ENCODE results near the gene CD151.
A peak's percentile ranks its signal among the peaks of the same experiment; 100 is the strongest.

CD151 gene

DNA sequence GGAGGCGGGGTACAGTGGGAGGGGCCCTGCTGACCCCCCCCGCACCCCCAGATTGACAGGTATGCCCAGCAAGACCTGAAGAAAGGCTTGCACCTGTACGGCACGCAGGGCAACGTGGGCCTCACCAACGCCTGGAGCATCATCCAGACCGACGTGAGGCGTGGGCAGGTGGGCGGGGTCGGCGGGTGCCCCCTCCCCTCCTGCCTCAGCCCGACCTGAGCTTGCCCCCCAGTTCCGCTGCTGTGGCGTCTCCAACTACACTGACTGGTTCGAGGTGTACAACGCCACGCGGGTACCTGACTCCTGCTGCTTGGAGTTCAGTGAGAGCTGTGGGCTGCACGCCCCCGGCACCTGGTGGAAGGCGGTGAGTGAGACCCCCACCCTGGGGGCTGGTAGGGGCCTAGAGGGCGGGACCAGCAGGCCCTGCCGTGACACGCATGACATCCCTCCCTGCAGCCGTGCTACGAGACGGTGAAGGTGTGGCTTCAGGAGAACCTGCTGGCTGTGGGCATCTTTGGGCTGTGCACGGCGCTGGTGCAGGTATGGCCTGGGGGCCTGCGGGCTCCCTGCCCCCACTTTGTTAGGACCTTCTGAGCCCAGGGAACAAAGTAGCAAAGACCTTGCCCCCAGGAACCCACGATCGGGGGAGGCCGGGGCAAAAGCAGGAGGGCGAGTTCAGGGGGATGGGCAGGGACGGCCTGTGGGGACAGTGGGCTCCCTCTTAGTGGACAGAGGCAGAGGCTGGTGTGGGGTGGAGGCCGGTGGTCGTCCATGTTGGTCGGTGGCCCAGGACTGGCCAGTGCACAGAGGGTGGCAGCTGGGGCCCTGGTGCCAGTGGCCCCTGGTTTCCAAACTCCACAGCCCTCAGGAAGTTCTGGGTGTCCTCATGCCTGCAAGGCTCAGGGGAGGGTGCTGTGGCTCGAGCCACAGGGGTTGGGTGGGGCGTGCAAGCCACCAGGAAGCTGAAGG, 33.0 kb downstream of the CD151 start:
- intact Hi-C loops (cut with DNase I), result no loop called here
- no peak for DNase-seq

DNA sequence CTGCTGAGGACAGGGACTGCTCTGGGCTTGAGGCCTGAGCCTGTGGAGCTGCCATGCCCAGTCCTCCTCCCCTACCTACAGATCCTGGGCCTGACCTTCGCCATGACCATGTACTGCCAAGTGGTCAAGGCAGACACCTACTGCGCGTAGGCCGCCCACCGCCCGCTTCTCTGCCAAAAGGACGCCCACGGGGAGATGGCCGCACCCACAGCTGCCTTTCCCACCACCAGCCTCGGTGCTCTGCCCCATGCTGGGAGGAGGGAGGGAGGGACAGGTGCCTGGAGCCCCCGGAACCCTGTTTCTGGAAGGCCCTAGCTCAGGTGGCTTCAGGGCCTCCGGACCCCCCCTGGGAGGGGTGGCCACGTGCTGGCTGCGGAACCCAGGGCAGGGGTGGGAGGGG, 33.7 kb downstream of the CD151 start:
- intact Hi-C loops (cut with DNase I), result no loop called here
- DNase-seq, result no peak

DNA sequence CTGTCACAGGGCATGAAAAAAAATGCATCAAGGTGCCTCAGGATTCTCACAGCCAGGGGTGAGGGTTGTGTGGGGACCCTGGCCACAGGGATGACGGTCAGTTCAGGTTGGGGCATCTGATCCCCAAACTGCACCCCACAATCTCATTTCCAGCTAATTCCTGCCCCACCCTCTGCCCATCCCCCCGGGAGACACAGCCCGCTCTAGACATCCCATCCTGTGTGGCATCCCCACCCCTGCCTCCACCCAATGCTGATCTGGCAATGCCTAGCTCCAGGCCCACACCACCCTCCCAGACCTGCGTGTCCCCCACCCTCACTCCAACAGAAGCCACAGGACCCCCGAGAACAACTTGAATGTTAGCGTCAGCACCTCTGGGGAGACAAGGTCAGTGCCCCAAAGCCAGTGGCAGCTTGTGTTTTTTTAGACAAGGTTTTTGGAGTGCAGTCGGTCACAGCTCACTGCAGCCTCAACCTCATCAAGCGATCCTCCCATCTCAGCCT, 35.2 kb downstream of the CD151 start:
- DNase-seq, result no peak
- intact Hi-C loops (cut with DNase I), result no loop called here

DNA sequence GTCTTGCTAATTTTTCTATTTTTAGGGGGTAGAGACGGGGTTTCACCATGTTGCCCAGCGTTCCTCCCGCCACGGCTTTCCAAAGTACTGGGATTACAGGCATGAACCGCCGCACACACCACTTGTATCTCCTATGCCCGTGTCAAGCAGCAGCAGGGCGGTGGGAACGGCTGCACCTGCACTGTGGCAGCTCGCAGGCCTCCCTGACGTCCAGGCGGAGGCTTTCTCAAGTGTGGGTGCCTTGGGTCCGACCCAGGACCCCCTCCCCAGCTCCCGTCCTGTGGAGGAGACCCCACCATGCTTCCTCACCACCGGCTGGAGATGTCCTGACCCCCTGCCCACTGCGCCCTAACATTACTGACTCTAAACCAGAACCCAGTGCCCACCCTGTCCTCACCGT, 35.6 kb downstream of the CD151 start:
- intact Hi-C loops (cut with DNase I), result no loop called here

DNA sequence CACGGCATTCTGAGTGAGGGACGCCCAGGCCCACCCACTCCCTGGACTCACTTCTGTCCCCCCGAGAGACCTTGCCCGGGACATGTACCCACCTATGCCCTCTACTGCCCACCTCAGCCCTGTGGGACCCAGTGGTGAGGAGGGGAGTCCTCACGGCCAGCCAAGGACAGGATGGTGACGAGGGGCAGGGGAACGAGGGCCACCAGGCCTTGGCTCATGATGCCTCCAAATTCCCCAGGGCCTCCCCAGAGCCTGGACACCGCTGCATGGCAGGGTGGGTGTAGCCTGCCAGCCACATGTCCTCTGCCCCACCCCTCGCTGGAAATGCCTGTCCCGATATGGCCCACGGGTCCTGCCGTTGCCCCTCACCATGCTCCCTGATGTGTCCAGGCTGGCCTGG, 36.0 kb downstream of the CD151 start:
- DNase-seq, result no peak
- intact Hi-C loops (cut with DNase I), result no loop called here

More for the DNA sequence above, 35.6 kb downstream of the CD151 start:
- no peak for DNase-seq

DNA sequence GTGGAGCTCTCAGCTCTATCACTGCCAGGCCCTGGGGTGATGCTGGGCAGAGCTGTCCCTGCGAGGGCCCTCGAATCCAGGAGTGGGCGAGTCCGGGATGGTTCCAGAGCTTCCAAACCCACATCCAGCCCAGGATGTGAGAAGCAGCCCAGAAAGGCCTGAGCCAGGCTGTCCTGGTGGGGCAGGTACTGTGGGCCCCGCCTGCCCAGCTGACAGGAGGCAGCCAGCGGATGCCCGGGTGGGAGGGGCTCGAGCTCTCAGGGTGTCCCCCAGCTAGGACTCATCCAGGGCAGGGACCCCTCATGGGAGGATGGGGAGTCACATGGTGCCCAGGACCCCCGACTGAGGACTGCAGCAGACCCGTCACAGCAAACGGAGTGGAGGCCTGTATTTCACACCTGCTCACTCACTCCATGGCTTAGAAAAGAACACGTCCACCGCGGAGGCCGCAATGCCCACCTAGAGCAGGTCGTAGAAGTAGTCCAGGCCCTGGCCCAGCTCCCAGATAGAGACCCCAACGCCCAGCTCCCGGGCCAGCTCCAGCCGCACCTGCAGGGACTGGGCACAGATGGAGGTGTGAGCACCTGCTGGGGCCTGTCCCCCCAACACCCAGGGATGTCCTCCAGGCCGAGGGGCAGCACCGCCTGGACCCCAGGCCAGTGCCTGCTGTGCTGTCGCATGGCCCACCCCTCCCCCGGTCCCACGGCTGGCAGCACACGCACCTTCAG, 36.8 kb downstream of the CD151 start:
- no peak for DNase-seq
- intact Hi-C loops (cut with DNase I), result no loop called here

DNA sequence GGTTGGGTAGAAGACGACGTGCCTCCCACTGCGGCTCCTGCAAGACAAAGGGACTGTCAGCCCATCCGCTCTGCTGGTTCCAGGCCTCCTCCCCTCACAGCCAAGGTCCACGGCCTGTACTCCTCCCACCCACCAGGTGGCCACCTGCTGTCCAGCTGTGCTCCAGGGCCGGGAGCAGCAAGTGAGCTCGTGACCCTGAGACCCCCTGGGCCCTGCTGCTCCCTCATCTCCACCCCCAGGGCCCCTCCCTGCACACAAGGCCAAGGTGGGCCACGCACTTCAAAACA, 37.3 kb downstream of the CD151 start:
- no peak for DNase-seq
- intact Hi-C loops (cut with DNase I), result no loop called here

DNA sequence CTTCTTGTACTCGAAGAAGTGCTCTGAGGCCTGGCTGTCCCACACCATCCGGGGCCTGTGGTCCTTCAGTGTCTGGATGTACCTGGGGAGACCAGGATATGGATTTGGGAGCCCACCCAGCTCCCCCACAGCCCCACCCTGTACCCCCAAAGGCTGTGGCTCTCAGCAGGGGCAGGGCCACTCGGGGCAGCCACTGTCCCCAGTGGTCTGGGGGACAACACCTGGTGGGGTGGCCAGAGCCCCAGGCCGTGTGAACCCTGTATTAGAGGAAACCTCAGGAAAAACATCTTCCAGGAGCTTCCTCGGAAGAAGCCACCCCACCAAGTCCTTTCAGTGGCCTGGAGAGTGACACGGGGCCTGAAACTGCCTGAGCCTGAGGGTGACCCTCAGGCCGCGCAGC, 37.7 kb downstream of the CD151 start:
- peak in 1 of 10 donors; percentile 85 for DNase-seq

DNA sequence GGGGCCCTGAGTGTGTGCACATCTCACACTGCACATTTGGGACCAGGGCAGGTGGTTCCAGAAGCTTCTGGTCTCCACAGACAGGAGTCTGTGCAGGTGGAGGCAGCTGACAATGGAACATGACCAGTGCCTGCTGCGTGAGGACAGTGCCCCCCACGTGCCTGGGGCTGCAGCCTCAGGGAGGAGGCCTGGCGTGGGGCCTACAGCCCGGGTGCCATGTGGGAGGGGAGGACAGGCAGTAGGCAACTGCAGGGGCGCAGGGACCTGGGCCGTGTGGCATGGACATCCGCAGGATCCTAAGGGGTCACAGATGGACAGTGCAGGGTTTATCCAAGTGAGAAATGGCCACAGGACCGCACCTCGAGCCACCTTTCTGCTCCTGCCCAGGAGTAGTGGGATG, 38.7 kb downstream of the CD151 start:
- no peak for DNase-seq
- intact Hi-C loops (cut with DNase I), result no loop called here

More for the DNA sequence above, 37.7 kb downstream of the CD151 start:
- intact Hi-C loops (cut with DNase I), result no loop called here

DNA sequence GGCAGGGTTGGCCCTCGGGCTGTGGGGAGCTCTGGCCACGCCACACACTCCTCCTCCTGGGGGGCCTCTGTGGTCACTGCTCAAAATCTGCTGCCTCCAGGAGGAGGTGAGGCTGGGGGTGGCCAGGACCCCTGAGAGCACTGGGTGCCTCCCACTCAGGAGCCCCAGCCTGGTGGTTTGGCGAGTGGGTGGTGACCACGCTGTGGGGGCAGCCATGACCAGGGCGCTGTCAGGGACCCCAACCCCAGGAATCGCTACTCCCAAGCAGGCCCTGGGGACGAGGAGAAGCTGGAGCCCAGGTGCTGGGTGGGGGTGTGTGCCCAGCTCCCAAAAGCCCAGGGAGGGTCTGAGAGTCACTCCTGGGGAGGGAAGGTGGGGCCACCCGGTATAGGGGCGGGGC, 40.0 kb downstream of the CD151 start:
- intact Hi-C loops (cut with DNase I), result no loop called here
- DNase-seq, result no peak

DNA sequence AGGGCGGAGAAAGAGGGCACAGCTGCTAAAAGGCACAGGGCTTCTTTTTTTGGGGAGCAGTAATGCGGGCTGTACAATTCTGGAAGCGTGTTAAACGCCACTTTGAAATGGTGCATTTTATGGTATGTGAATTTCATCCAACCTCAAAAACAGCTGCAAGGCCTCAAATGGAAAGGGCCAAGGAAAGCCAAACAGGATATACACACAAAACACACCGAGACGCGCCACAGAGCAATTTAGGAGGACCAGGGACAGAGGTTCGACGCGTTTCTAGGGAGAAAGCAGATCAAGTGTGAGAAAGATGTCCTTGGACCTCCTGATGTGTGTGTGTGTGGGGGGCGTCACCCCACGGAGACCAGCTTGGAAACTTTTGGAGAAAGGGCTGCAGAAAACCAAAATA, 41.0 kb downstream of the CD151 start:
- intact Hi-C loops (cut with DNase I), result no loop called here
- no peak for DNase-seq

DNA sequence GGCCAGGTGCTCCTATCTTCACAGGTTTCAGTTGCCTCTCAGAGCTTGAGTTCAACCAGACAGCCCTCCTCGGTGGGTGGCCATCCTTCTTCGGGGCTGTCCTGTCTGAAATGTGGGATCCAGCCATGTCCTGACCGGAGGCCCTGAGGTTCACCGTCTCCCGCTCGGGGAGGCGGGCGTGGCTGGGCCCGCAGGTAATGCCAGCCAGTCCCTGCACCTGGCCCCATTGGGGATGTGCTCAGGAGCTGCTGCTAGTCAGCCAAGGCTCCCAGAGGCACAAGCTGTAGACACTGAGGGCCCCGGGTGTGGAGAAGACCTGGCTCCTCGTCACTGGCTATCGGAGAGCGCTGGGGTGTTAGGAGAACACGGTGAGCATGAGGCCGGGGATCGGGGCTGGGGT, 42.5 kb downstream of the CD151 start:
- DNase-seq, result no peak
- intact Hi-C loops (cut with DNase I), result no loop called here

DNA sequence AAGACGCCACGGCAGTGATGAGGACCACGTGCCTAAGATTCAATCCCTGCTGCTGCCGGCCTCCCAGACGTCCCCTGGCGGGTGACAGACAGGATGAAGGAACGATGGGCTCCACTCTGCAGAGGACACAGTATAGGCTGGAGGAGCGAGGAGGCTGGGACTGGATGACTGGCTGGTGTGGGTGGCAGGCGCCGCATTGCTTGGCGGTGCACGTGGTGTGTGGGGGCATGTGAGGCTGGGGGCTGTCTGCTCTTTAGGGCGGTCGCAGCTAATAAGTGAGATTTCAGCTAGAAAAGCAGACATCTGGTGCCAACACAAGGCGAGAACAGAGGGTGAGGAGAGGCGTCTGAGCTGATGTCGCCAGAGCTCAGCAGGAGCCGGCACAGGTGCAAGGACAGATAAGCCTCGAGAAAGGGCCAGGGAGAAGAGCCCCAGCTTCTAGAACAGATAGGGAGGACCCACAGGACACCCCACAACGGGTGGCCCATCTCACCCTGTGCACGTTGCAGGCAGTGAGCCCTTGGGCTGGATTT, 43.1 kb downstream of the CD151 start:
- intact Hi-C loops (cut with DNase I), result no loop called here
- peak in 6 of 10 donors; percentile 30 to 91 (median 72) for DNase-seq

DNA sequence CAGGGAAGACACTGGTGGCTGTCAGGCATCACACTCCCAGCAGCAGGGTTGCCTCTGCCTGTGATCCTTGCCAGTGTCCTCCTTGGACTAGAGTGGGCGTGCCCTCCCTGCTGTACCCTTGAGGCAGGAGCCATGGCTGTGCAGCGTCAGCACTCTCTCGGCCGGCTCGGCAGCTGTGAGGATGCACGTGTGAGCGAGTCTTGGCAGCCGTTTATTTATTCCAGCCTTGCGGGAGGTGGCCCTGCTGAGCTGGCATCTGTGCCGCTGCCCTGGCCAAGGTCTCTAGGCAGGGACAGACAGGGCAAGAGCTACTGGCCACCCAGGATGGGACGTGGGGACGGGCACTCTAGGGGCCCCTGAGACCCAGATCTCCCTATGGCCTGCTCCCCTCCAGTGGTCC, 43.8 kb downstream of the CD151 start:
- peak; percentile 32 to 94 (median 66) for DNase-seq
- intact Hi-C loops (cut with DNase I), result no loop called here

DNA sequence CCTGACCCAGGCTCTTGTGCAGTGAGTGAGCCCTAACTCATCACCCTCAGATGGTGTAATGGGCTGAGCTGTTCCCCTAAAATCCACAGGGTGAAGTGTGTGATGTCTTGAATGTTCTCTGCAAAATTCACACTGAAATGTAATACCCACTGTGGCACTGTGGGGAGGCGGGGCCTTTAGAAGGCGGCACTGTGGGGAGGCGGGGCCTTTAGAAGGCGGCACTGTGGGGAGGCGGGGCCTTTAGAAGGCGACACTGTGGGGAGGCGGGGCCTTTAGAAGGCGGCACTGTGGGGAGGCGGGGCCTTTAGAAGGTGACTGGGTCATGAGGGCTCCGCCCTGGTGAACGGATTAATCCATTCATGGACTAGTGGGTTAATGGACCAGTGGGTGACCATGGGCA, 44.8 kb downstream of the CD151 start:
- DNase-seq, result no peak
- intact Hi-C loops (cut with DNase I), result no loop called here

DNA sequence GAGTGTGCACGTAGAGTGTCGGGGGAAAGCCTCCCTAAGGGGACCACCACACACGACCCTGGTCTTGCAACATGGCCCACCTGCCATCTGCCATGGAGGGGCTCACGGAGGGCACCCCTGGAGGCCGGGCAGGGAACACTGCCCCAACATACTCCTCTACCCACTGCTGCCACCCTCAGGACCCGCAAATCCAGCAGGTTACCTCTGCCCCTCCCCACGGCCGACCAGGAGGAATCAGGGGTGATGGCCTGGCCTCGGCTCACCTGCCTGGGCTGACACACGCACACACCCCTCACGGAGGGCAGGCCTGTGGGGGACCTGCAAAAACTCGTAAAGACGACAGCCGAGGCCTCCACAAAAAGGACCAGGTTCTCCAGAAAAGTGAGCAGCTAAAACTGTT, 47.7 kb downstream of the CD151 start:
- no peak for DNase-seq
- intact Hi-C loops (cut with DNase I), result no loop called here

DNA sequence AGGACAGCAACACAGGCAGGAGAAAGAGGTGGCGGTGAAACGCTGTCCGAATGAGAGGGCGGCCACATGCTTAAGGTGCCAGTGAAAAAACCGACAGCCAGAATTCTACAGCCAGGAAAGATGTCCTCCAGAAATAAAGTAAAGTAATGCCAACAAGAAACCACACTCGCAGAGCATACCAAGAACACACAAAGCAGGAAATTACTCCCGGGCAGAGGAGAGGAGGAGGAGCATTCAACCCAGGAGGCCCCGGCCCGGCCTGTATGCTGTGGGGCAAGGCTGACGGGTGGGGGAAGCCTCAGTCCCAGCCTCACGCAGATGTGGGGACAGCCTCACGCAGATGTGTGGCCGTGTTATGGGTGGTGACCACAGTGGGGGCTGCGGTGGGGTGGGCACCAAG, 49.8 kb downstream of the CD151 start:
- intact Hi-C loops (cut with DNase I), result no loop called here
- DNase-seq, result no peak

DNA sequence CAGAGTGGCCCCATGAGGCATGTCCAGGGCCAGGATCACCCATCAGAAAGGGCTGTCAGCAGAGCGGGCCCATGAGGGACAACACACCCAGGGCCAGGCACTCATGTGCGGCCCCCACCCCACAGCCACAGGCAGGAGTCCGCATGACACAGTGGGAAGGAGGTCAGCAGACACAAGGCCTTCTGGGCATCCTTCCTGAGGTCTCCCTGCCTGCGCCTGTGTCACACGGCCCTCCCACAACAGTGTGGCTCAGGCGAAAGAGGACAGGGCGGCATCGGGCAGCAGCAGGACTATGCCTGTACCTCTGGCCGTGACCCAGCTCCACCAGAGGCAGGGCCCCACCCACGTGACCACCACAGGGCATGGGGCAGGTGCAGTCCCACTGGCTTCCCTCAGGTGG, 50.8 kb downstream of the CD151 start:
- intact Hi-C loops (cut with DNase I), result no loop called here

DNA sequence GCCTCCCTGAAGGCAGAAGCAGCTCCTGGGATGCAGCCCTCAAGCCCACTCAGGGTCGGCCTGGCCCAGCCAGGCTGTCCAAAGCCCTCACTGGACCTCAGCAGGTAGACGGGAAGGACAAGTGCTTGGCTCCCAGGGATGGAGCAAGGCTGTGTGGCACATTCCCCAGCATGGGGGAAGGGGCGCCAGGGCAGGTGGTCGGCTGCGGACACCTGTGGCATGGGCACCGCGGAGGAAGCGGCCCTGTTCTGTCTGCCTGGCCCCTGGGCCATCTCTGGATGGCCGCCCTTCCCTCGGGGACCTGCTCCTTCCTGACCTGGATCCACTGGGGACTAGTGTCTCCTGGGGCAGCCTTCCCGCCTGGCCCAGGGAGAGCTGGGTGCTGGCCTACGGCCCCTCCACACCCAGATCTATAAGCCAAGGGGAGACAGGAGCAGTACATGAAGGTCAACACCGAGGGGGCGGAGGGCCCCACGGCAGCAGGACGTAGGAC, 51.9 kb downstream of the CD151 start:
- DNase-seq, result no peak
- intact Hi-C loops (cut with DNase I), result no loop called here

More for the DNA sequence above, 50.8 kb downstream of the CD151 start:
- DNase-seq, result no peak

DNA sequence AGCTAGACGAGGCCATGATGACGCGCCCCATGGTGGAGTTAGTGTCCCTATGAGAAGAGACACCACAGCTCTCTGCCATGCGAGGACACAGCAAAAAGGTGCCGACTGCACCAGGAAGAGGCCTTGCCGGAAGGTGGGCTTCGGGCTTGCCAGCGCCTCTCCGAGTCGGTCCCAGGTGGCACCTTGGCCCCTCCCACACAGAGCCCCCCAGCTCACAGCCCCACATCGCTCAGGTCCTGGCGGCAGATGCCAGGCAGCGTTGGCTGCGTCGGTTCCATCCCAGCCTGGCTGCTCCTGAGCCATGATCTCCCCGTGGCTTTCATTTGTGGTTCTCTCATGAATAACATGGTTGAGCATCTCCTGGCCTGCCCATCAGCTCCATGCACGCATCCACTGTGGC, 53.8 kb downstream of the CD151 start:
- DNase-seq, result no peak
- intact Hi-C loops (cut with DNase I), result no loop called here

DNA sequence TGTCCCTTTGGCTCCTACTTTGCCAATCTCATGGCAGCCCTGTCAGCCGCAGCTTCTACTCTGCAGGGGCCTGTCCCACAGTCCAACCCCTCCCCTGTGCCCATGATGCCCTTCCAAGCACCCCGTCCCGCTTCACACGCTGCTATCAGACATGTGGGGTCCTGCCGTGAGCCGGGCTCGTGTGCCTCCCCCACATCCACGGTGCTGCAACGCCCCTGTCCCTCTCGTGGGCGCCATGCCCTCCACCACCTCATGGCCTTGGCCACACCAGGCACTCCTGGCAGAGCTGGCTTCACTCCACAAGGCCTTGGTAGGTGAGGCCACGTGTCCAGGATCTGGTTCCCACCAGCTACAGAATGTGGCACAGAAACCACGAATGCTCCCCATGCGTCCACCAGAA, 54.8 kb downstream of the CD151 start:
- no peak for DNase-seq
- intact Hi-C loops (cut with DNase I), result no loop called here
